Naive thymus-derived CD4-positive, alpha-beta T cell (primary cell): Measurements from ENCODE around the gene SAP130. TPM values are rescaled to one million over a fixed set of nuclear protein-coding genes. Genes with fewer than 3 reads are reported as not detected.
"Not testable (repeated sequence)": the region's sequence is repeated elsewhere in the genome, so short reads cannot be mapped to it uniquely, and the experiment has no call there.

Experiments used
- ATAC-seq: fragments of 150-1000 bp; cut with Tn5 transposase; 2 replicates; pipeline ENCODE4 v1.10.0; 2021; ENCODE audit warnings: mild to moderate bottlenecking, moderate library complexity
- CTCF ChIA-PET: fragments of 350-600 bp; sonication (Branson Sonifier 250); formaldehyde crosslinking; loops from one replicate; lab custom pipeline; 2021; ENCODE audit warnings: antibody characterized with exemption; lab: Charles Lee
- POLR2A ChIA-PET: fragments of 350-600 bp; sonication (Branson Sonifier 250); formaldehyde crosslinking; loops from one replicate; lab custom pipeline; 2021; ENCODE audit warnings: antibody characterized with exemption, inconsistent platforms; lab: Charles Lee
- DNase-seq, 9 donors: peaks; one replicate each; pipeline versions ENCODE4 v3.0.0 to v3.0.0-alpha.2; 2020 to 2022; ENCODE audit warnings: mixed read lengths in 1 of 9
- H3K27ac ChIP-seq: one replicate; pipeline ENCODE4 v1.7.0; 2013; ENCODE audit warnings: mild to moderate bottlenecking, low read depth, low read length, moderate library complexity
- H3K27me3 ChIP-seq, 2 donors: one replicate each; pipeline ENCODE4 v1.7.0; 2013; ENCODE audit warnings: low read length in 2 of 2, mild to moderate bottlenecking in 2 of 2, moderate library complexity in 2 of 2; ENCODE audit not compliant: control insufficient read depth in 2 of 2, insufficient read depth in 2 of 2
- H3K36me3 ChIP-seq, 3 experiments: 1 replicate in 2 of 3; 2 replicates in 1 of 3; pipeline ENCODE4 v1.7.0; 2013; ENCODE audit warnings: low read length in 3 of 3, mild to moderate bottlenecking in 3 of 3, moderate library complexity in 1 of 3; ENCODE audit not compliant: insufficient read depth in 3 of 3, control insufficient read depth in 2 of 3
- H3K4me1 ChIP-seq, 2 donors: one replicate each; pipeline ENCODE4 v1.7.0; 2013; ENCODE audit warnings: low read length in 2 of 2, mild to moderate bottlenecking in 2 of 2, moderate library complexity in 1 of 2; ENCODE audit not compliant: control insufficient read depth in 2 of 2, insufficient read depth in 2 of 2
- H3K4me3 ChIP-seq: 2 replicates; pipeline ENCODE4 v1.7.0; 2013; ENCODE audit warnings: mild to moderate bottlenecking, low read length
- H3K9me3 ChIP-seq, 3 experiments: 1 replicate in 2 of 3; 2 replicates in 1 of 3; pipeline ENCODE4 v1.7.0; 2013; ENCODE audit warnings: low read length in 3 of 3; ENCODE audit not compliant: control insufficient read depth in 2 of 3
- H3K27ac Mint-ChIP-seq, 9 donors: one replicate each; pipeline ENCODE4 v1.8.0; 2020 to 2022; ENCODE audit warnings: mixed read lengths in 9 of 9, mild to moderate bottlenecking in 8 of 9, moderate library complexity in 5 of 9, inconsistent platforms in 2 of 9
- H3K27me3 Mint-ChIP-seq, 5 donors: one replicate each; pipeline ENCODE4 v1.8.0; 2021 to 2022; ENCODE audit warnings: mixed read lengths in 5 of 5, mild to moderate bottlenecking in 1 of 5
- H3K36me3 Mint-ChIP-seq, 5 donors: one replicate each; pipeline ENCODE4 v1.8.0; 2020 to 2022; ENCODE audit warnings: mixed read lengths in 5 of 5, mild to moderate bottlenecking in 3 of 5, inconsistent platforms in 1 of 5
- H3K4me1 Mint-ChIP-seq, 7 donors: one replicate each; pipeline ENCODE4 v1.8.0; 2020 to 2022; ENCODE audit warnings: mixed read lengths in 7 of 7, mild to moderate bottlenecking in 3 of 7, inconsistent platforms in 1 of 7
- H3K4me3 Mint-ChIP-seq, 10 donors: one replicate each; pipeline ENCODE4 v1.8.0; 2020 to 2022; ENCODE audit warnings: mild to moderate bottlenecking in 10 of 10, mixed read lengths in 10 of 10, moderate library complexity in 6 of 10, inconsistent platforms in 2 of 10
- H3K9me3 Mint-ChIP-seq, 11 donors: one replicate each; pipeline ENCODE4 v1.8.0; 2020 to 2022; ENCODE audit warnings: mixed read lengths in 11 of 11, mild to moderate bottlenecking in 4 of 11, inconsistent platforms in 1 of 11, moderate library complexity in 1 of 11
- intact Hi-C, 2 donors: fragments of 100-400 bp; cut with micrococcal nuclease; formaldehyde crosslinking; loops; one replicate each; pipeline ENCODE4 v1.15.1; 2023
- polyA plus RNA-seq, 2 donors: library from polyadenylated mRNA; unstranded; fragments of 300-500 nt; fragmentation: Illumina TruSeq; gene quantifications; one replicate each; pipeline ENCODE4 v1.2.3, GENCODE V29; 2021
- total RNA-seq, 6 experiments: library from RNA in 5 of 6; stranded (reverse) in 5 of 6; gene quantifications; 1 replicate in 5 of 6; 2 replicates in 1 of 6; pipeline ENCODE4 v1.2.3 and lab custom pipeline; 2021 to 2026

Gene SAP130
- total and polyA plus RNA-seq, 7 experiments from 2014 or later: 6.7 to 38.0 (median 30.7) TPM

GRCh38 chr2:127910415-127910814 is 117.4 kb downstream of the SAP130 start:
- CTCF ChIA-PET: no interaction called here

DNA sequence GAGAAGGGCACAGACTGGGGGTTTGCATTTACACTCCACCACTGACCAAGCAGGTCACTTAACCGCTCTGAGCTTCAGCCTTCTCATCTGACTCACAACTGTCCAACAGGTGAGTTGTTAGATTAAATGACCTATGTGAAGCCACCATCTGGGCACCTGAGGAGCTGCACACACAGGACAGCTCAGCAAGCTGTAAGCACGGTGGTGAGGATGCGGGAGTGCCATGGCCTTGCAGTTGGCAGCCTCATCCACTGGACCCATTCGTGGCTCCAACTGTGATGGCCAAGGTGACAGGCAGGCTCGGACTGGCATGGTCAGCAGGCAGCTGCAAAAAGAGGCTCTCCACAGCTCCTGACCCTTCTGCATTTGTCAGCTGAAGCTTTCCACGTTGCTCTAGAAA is 118.8 kb downstream of the SAP130 start:
- H3K27me3 Mint-ChIP-seq: peaks cover 0 to 23% (median 0%) of the 10 kb centered on the region in 5 donors
- no peaks in the 10 kb centered on the region for H3K9me3 Mint-ChIP-seq
- H3K27ac ChIP-seq: no peak overlapping the region
- ATAC-seq: no peak
- no peaks in the 10 kb centered on the region for H3K4me1 ChIP-seq
- ChIA-PET POLR2A (no interaction called here), CTCF (no interaction called here)
- H3K9me3 ChIP-seq: no peaks in the 10 kb centered on the region
- DNase-seq: no peak
- intact Hi-C loops: no loop called here
- H3K27ac Mint-ChIP-seq: no peak overlapping the region
- peaks cover 0 to 3% (median 0%) of the 10 kb centered on the region in 7 donors for H3K4me1 Mint-ChIP-seq
- no peak overlapping the region for H3K4me3 Mint-ChIP-seq
- H3K36me3 ChIP-seq: no peaks in the 10 kb centered on the region
- H3K27me3 ChIP-seq: no peaks in the 10 kb centered on the region
- H3K36me3 Mint-ChIP-seq: no peaks in the 10 kb centered on the region
- no peak overlapping the region for H3K4me3 ChIP-seq

More at GRCh38 chr2:127910415-127910814, 117.4 kb downstream of the SAP130 start:
- Histone ChIP-seq H3K36me3 (no peaks in the 10 kb centered on the region), H3K27me3 (no peaks in the 10 kb centered on the region), H3K9me3 (no peaks in the 10 kb centered on the region), H3K4me3 (no peak overlapping the region), H3K27ac (no peak overlapping the region), H3K4me1 (no peaks in the 10 kb centered on the region)
- Mint-ChIP-seq H3K27ac (no peak overlapping the region), H3K27me3 (peaks cover 0 to 17% (median 0%) of the 10 kb centered on the region in 5 donors), H3K36me3 (no peaks in the 10 kb centered on the region), H3K4me3 (no peak overlapping the region), H3K4me1 (peaks cover 0 to under 1% (median 0%) of the 10 kb centered on the region in 7 donors), H3K9me3 (no peaks in the 10 kb centered on the region)
- intact Hi-C loops: no loop called here
- POLR2A ChIA-PET: no interaction called here
- DNase-seq (no peak), ATAC-seq (no peak)

- DNase-seq, H3K27me3 ChIP-seq, H3K4me1 ChIP-seq, H3K9me3 ChIP-seq, H3K27ac Mint-ChIP-seq, H3K4me3 Mint-ChIP-seq, H3K4me3 ChIP-seq, intact Hi-C loops, H3K36me3 ChIP-seq, CTCF ChIA-PET, H3K9me3 Mint-ChIP-seq, POLR2A ChIA-PET, H3K27ac ChIP-seq, ATAC-seq, H3K36me3 Mint-ChIP-seq, H3K4me1 Mint-ChIP-seq: not testable (repeated sequence)
- peaks cover 0 to 23% (median 0%) of the 10 kb centered on the region in 5 donors for H3K27me3 Mint-ChIP-seq
Observed at GRCh38 chr2:127907733-127908400, 120.0 kb downstream of the SAP130 start.

- Histone ChIP-seq H3K27ac (no peak overlapping the region), H3K4me1 (no peaks in the 10 kb centered on the region), H3K9me3 (no peaks in the 10 kb centered on the region), H3K36me3 (no peaks in the 10 kb centered on the region), H3K4me3 (no peak overlapping the region), H3K27me3 (no peaks in the 10 kb centered on the region)
- Mint-ChIP-seq H3K9me3 (no peaks in the 10 kb centered on the region), H3K4me1 (peaks cover 0 to 3% (median 0%) of the 10 kb centered on the region in 7 donors), H3K27ac (peak overlapping the region in 1 of 9 donors; percentile 41), H3K27me3 (peaks cover 0 to 23% (median 0%) of the 10 kb centered on the region in 5 donors), H3K36me3 (no peaks in the 10 kb centered on the region), H3K4me3 (no peak overlapping the region)
- ChIA-PET CTCF (interaction anchor here (0.7 to 0.9 kb wide), 2 partner anchors 11 to 14 kb away, joined by 3 read pairs; no protein-coding TSS in a partner anchor), POLR2A (no interaction called here)
- DNase-seq (no peak), ATAC-seq (no peak)
- intact Hi-C loops: no loop called here
Observed at GRCh38 chr2:127906206-127906926, 121.5 kb downstream of the SAP130 start.

DNA sequence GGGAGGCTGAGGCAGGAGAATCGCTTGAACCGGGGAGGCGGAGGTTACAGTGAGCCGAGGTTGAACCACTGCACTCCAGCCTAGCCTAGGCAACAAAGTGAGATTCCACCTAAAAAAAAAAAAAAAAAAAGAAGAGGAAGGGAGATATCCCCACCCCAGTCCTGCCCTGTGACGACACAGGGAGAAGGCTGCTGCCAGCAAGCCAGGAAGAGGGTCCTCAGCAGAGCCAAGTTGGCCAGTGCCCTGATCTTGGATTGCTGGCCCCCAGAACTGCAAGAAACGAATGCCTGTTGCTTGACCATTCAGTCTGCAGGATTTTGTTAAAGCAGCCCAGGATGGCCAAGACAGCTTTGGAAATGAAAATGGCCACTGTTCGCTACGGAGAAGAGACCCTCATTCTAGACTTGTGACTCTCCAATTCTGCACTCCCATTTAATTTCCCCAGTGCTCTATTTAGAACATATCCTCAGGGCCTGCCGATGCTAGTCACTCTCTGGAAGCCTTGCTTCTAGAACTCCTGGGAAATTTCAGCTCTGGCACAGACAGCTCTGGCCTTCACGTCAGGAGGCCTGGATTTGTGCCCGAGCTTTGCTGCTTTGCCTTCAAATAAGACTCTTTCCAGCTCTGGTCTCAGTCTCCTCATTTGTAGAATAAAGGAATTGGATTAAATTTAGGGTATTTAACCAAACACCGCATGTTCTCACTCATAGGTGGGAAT is 126.4 kb downstream of the SAP130 start:
- Histone ChIP-seq H3K4me1 (no peaks in the 10 kb centered on the region), H3K9me3 (no peaks in the 10 kb centered on the region), H3K27ac (no peak overlapping the region), H3K27me3 (no peaks in the 10 kb centered on the region), H3K36me3 (no peaks in the 10 kb centered on the region), H3K4me3 (no peak overlapping the region)
- DNase-seq (no peak), ATAC-seq (no peak)
- no peaks in the 10 kb centered on the region for H3K9me3 Mint-ChIP-seq
- H3K4me3 Mint-ChIP-seq: no peak overlapping the region
- intact Hi-C loops: no loop called here
- H3K27ac Mint-ChIP-seq: no peak overlapping the region
- ChIA-PET CTCF (no interaction called here), POLR2A (interaction anchor here (0.6 kb wide), 1 partner anchor 144 kb away, joined by 3 read pairs; no protein-coding TSS in a partner anchor)
- no peaks in the 10 kb centered on the region for H3K36me3 Mint-ChIP-seq
- peaks cover 0 to 3% (median 0%) of the 10 kb centered on the region in 7 donors for H3K4me1 Mint-ChIP-seq
- H3K27me3 Mint-ChIP-seq: peaks cover 0 to 15% (median 2%) of the 10 kb centered on the region in 5 donors

GRCh38 chr2:127897531-127898211 is 130.2 kb downstream of the SAP130 start:
- Histone ChIP-seq H3K4me1 (no peaks in the 10 kb centered on the region), H3K9me3 (no peaks in the 10 kb centered on the region), H3K27me3 (no peaks in the 10 kb centered on the region), H3K4me3 (no peak overlapping the region), H3K27ac (no peak overlapping the region), H3K36me3 (no peaks in the 10 kb centered on the region)
- ChIA-PET POLR2A (no interaction called here), CTCF (no interaction called here)
- Mint-ChIP-seq H3K36me3 (no peaks in the 10 kb centered on the region), H3K27me3 (peaks cover 0 to 4% (median 0%) of the 10 kb centered on the region in 5 donors), H3K4me1 (no peaks in the 10 kb centered on the region), H3K4me3 (no peak overlapping the region), H3K27ac (no peak overlapping the region), H3K9me3 (no peaks in the 10 kb centered on the region)
- ATAC-seq: no peak
- no peak for DNase-seq
- intact Hi-C loops: loop anchor here in 1 of 2 donors (10.0 kb wide), 1 partner anchor 337 kb away; no protein-coding TSS in a partner anchor
